HG03442 (cell line): ENCODE measurements around the gene ID4.

Experiments
- ATAC-seq: cut with Tn5 transposase; IDR thresholded peaks from one replicate; pipeline ENCODE4 v1.9.1; 2021; ENCODE audit warnings: mild to moderate bottlenecking, moderate library complexity; ENCODE audit not compliant: unreplicated experiment

The ID4 gene

DNA sequence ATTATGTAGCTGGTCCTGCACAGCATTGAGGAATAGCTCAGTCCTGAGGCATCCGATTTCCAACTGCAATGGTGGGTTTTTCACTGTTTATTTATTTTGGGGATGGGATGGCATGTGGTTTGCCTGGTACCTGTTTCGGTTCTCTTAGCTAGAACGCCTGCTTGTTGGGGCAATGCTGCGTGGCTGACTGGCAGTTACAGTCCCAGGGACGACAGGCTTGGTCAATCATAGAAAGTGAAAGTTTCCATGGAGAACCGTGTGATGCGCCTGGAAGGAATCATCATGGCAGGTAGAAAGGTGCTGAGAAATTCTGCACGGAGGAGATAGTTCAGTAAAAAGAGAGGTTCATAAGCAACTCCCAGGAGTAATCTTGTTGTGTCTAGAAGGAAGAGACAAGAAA lies 18.4 kb downstream of the ID4 start:
- no peak for ATAC-seq

GRCh38 chr6:19857139-19857538 lies 20.0 kb downstream of the ID4 start:
- ATAC-seq = no peak

GRCh38 chr6:19857703-19858102 lies 20.5 kb downstream of the ID4 start:
- no peak for ATAC-seq

GRCh38 chr6:19860235-19860877 lies 23.2 kb downstream of the ID4 start:
- no peak for ATAC-seq

- ATAC-seq = no peak
Observed at GRCh38 chr6:19864285-19864684, 27.1 kb downstream of the ID4 start.

- no peak for ATAC-seq
Observed at GRCh38 chr6:19865178-19865577, 28.0 kb downstream of the ID4 start.

GRCh38 chr6:19866173-19866984 lies 29.2 kb downstream of the ID4 start:
- ATAC-seq = no peak

DNA sequence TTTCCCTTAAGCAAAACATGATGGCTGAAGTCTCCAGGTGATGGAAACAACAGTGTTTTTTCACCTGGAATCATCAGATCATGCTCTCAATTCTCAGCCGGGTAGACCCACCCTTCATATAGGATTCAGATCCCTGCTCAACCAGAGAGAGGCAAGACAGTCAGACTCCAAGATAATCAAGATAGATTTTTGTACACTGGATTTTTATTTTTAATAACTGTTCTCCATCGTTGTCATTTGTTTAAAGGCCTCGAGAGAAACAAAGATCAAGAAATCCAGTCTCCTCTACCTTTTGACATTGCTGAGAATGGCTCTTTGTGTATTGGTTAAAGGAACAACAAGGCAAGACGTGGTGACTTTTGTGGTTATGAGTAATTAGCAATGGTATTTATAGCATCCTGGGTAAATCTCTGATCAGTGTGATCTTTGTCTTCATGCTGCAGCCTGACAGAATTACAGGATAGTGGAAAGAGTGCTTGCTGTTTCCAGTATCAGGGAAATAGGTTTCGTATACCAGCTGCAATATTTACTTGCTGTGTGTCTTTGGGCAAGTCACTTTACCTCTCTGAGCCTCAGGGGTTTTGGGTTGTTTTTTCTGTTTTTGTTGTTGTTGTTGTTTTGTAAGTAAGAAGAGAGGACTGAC lies 29.9 kb downstream of the ID4 start:
- no peak for ATAC-seq

- no peak for ATAC-seq
Observed at GRCh38 chr6:19869464-19869863, 32.3 kb downstream of the ID4 start.

DNA sequence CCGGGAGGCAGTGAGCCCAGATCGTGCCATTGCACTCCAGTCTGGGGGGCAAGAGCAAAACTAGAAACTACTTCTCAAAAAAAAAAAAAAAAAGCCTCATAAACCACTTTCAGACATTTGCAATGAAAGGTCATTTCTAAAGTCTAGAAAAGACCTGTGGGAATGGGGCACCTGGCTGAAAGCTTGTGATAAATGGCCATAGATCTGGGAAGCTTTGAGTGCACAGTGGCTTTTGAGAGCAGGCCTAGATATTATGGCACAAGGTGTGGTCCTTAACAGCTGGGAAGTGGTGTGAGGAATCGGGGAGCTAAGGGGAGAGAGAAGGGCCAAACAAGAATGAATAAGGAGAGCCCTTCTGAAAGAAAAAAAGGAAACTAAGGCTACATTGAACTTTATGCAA lies 33.2 kb downstream of the ID4 start:
- no peak for ATAC-seq

DNA sequence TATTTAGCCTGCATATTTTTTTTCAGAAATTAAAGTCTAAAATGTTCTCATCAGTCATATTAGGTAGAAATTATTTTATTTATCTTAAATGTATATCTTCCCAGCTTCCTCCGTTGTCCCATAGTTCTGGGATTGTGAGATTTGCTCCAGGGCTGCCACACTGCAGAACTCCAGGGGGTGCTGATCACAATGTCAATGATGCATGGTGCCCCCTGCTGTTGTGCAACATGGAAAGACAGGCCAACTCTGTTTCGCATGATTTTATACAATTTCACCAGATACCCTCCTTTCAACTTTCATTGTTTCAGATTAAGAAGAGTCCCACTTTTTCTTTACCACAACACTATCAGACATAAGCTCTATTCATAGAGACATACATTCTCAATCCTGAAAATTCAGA lies 35.9 kb downstream of the ID4 start:
- no peak for ATAC-seq

DNA sequence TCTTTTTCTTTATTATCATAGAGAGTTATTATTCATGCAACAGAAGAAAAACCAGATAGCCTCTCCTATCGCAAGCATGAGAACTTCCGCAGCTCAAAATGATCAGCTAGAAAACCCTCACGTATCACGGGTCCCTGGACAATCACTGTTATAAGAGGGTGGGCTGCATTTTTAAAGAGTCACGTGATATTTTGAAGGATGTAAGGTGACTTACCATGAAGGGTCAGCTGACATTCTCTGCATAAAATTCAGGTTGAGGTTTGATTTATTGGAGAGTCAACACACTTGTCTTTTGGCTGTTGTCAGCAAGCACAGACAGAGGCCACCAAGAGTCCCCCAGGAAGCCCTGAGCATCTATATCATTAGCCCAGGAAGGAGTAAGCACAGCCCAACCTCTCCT lies 39.5 kb downstream of the ID4 start:
- no peak for ATAC-seq

- no peak for ATAC-seq
Observed at GRCh38 chr6:19879663-19880062, 42.5 kb downstream of the ID4 start.

DNA sequence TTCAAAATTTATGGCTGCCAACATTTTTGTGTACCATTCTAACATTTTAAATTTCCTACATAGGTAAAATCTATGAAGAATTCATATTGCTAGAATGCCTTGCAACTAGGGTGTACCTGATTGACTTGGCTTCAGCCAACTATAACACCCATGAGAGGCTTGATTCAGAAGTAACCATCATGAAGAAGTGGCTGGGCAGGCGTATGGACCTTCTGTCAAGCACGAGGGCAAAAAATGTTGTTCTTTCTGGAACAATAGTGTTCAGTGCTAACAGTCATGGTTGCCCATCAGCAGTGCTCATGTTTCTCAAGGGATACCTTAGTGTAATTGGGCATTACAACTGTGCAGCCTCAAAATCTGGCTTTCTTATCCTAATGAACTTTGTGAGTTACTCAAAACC lies 42.9 kb downstream of the ID4 start:
- ATAC-seq = no peak

GRCh38 chr6:19891451-19891850 lies 54.3 kb downstream of the ID4 start:
- ATAC-seq = no peak
